ENCODE measurements around the gene ALG9. TPM values are rescaled to one million over a fixed set of nuclear protein-coding genes. Genes with fewer than 3 reads are reported as not detected.

Gene ALG9
- total and polyA plus RNA-seq, 10 of the 15 experiments (the other 5 are each of a cell fraction or from before 2014, with no cell fraction given) = 10.8 to 41.6 (median 25.5) TPM

- Histone ChIP-seq H3K27me3 (replicated peaks in 1 of 2; ENCODE audit: control insufficient read depth in 2 of 2, insufficient read depth in 2 of 2, low read length in 1 of 2) (no peaks in the 10 kb centered on the region), H3K27ac (ENCODE audit: control insufficient read depth, insufficient read depth) (peak overlapping the region; percentile 85), H3K79me2 (ENCODE audit: control insufficient read depth, insufficient read depth, low read length) (peaks cover 12% of the 10 kb centered on the region), H3K4me2 (ENCODE audit: control insufficient read depth, insufficient read depth) (peak overlapping the region; percentile 81), H3K36me3 (ENCODE audit: control insufficient read depth in 2 of 2, insufficient read depth in 2 of 2, low read length in 1 of 2) (no peaks in the 10 kb centered on the region; a peak in 1 of 4 replicates), H2AFZ (ENCODE audit: control insufficient read depth, low read depth, low read length) (peak overlapping the region; percentile 97), H4K20me1 (ENCODE audit: control insufficient read depth, insufficient read depth) (no peaks in the 10 kb centered on the region), H3K9ac (ENCODE audit: control insufficient read depth, insufficient read depth, low read length) (peak overlapping the region; percentile 76), H3K4me1 (ENCODE audit: control insufficient read depth, insufficient read depth, low read length) (no peaks in the 10 kb centered on the region), H3K9me3 (replicated peaks; ENCODE audit: control insufficient read depth, insufficient read depth, low read length) (no peaks in the 10 kb centered on the region), H3K4me3 (peak overlapping the region; percentile 94)
- DNase-seq (ENCODE audit: low read depth, low spot score) (no peak), ATAC-seq (peak; percentile 29), FAIRE-seq (no peak)
- in situ Hi-C loops (cut with MboI) (loop anchor here (5.0 kb wide), 1 partner anchor 209 kb away; the partner anchor contains the start of genes SDHD and TIMM8B), intact Hi-C loops (cut with micrococcal nuclease; ENCODE audit: unreplicated experiment) (loop anchor here (2.0 to 10.0 kb wide), 4 partner anchors 48 to 346 kb away; partner anchors contain the start of genes PTS, SDHD and TIMM8B)
- POLR2A ChIA-PET = interaction anchor here (1.0 to 1.1 kb wide), 2 partner anchors 47 to 49 kb away, joined by 3 read pairs; no protein-coding TSS in a partner anchor
- TF ChIP-seq FOS (IDR thresholded peaks at IDR 0.05; ENCODE audit: borderline replicate concordance, extremely low read depth, insufficient read length) (no peak), E2F4 (IDR thresholded peaks at IDR 0.05; ENCODE audit: low read depth, low read length) (no peak), BCLAF1 (IDR thresholded peaks at IDR 0.05) (peak; percentile 71; the same call in 1 of the 2 replicates), CUX1 (IDR thresholded peaks at IDR 0.05; ENCODE audit: insufficient replicate concordance, low read depth, low read length) (no peak), FOXK2 (IDR thresholded peaks at IDR 0.05) (peak; percentile 88; the same call in 1 of the 2 replicates), ASH2L (IDR thresholded peaks at IDR 0.05; ENCODE audit: borderline replicate concordance, low read depth) (no peak), JUNB (IDR thresholded peaks at IDR 0.05) (no peak), SREBF1 (IDR thresholded peaks at IDR 0.05; ENCODE audit: low read length) (0 out of 2 replicates have a peak, but pooled peaks have one; percentile 53), JUND (IDR thresholded peaks at IDR 0.05; ENCODE audit: low read depth, low read length) (peak; percentile 81; the same call in 1 of the 2 replicates), MYC (IDR thresholded peaks at IDR 0.05; ENCODE audit: insufficient read depth, insufficient read length, insufficient replicate concordance, low read length, severe bottlenecking) (peak; percentile 87), ATF7 (IDR thresholded peaks at IDR 0.05; ENCODE audit: low read depth) (peak; percentile 25; the same call in 1 of the 2 replicates), HCFC1 (IDR thresholded peaks at IDR 0.05; ENCODE audit: low read length) (no peak), RFX5 (IDR thresholded peaks at IDR 0.05; ENCODE audit: low read depth, low read length) (no peak)
- CTCF ChIA-PET = interaction anchor here (0.7 to 2.6 kb wide), 5 partner anchors 8 to 401 kb away, joined by 3 to 11 read pairs (median 4); no protein-coding TSS in a partner anchor
- under 1% methylated on average over 13 of the region's 13 CpGs for WGBS (ENCODE audit: insufficient coverage, insufficient replicate concordance, low lambda C conversion rate, missing lambda C conversion rate)
- BruUV-seq (replicated peaks) = TSS peak; percentile 78
- SMC1A ChIA-PET (ENCODE audit: uncharacterized antibody, unreplicated experiment) = interaction anchor here (0.5 to 1.4 kb wide), 3 partner anchors 53 to 500 kb away, joined by 3 to 4 read pairs (median 4); no protein-coding TSS in a partner anchor
- RAD21 ChIA-PET (ENCODE audit: unreplicated experiment) = interaction anchor here (2.1 kb wide), 1 partner anchor 49 kb away, joined by 8 read pairs; no protein-coding TSS in a partner anchor
Measured at GRCh38 chr11:111878385-111878848, 7.0 kb upstream of the ALG9 start.

Data from GM12878 (cell line).